Measurements from ENCODE around the gene KCNQ5.

- TF ChIP-seq POLR2AphosphoS5 (IDR thresholded peaks at IDR 0.05; ENCODE audit: borderline replicate concordance, low read depth, low read length) = no peak
- TF ChIP-seq EZH2 (IDR thresholded peaks at IDR 0.05) = no peak
- TF ChIP-seq FOXP2 (optimal IDR thresholded peaks at IDR 0.05; ENCODE audit: control extremely low read depth, extremely low read length, insufficient read depth) = no peak
These were observed 354.6 kb downstream of the KCNQ5 start for GRCh38 chr6:72976484-72976883.
